Sigmoid colon (tissue), 4 donors: ENCODE data around the gene HIVEP1.

Source experiments
- CTCF ChIP-seq, 4 experiments: fragments of 450-650 bp in 3 of 4; fragments of 200-600 bp in 1 of 4; IDR thresholded peaks; one replicate each; pipeline ENCODE4 v1.5.1; 2016 to 2019; ENCODE audit warnings: antibody characterized with exemption in 4 of 4, mild to moderate bottlenecking in 3 of 4, moderate library complexity in 2 of 4
- POLR2A ChIP-seq, 2 donors: fragments of 450-650 bp; IDR thresholded peaks; one replicate each; pipeline ENCODE4 v1.6.1; 2016; ENCODE audit warnings: antibody characterized with exemption in 2 of 2, mild to moderate bottlenecking in 2 of 2, moderate library complexity in 2 of 2
- POLR2AphosphoS5 ChIP-seq, 4 donors: sonication (generic); formaldehyde crosslinking; IDR thresholded peaks; one replicate each; pipeline ENCODE4 v1.6.1; 2017; ENCODE audit warnings: antibody characterized with exemption in 4 of 4

- TF ChIP-seq POLR2AphosphoS5 (IDR thresholded peaks at IDR 0.05), result no peak
- no peak for TF ChIP-seq CTCF (IDR thresholded peaks at IDR 0.05)
- TF ChIP-seq POLR2A (IDR thresholded peaks at IDR 0.05), result no peak
Observed at GRCh38 chr6:12081771-12082170, 69.7 kb downstream of the HIVEP1 start.
